Nephron (organoid): ENCODE measurements around the gene UBR2.
"Not testable (repeated sequence)": the region's sequence is repeated elsewhere in the genome, so short reads cannot be mapped to it uniquely, and the experiment has no call there.

Experiments used
- H3K27ac Mint-ChIP-seq, 3 experiments: 2 replicates each; pipeline ENCODE4 v1.8.0; 2020; ENCODE audit warnings: mixed read lengths in 3 of 3, mild to moderate bottlenecking in 2 of 3, moderate library complexity in 1 of 3
- H3K27me3 Mint-ChIP-seq: 2 replicates; pipeline ENCODE4 v1.8.0; 2021; ENCODE audit warnings: low read depth, mild to moderate bottlenecking, moderate library complexity, mixed read lengths
- H3K36me3 Mint-ChIP-seq: 2 replicates; pipeline ENCODE4 v1.8.0; 2020; ENCODE audit warnings: low read depth, mixed read lengths
- H3K4me1 Mint-ChIP-seq: 2 replicates; pipeline ENCODE4 v1.8.0; 2020; ENCODE audit warnings: mixed read lengths
- H3K4me3 Mint-ChIP-seq, 3 experiments: 2 replicates each; pipeline ENCODE4 v1.8.0; 2020; ENCODE audit warnings: mild to moderate bottlenecking in 3 of 3, mixed read lengths in 3 of 3, moderate library complexity in 2 of 3
- H3K9me3 Mint-ChIP-seq: 2 replicates; pipeline ENCODE4 v1.8.0; 2020; ENCODE audit warnings: mixed read lengths
- CTCF ChIP-seq, 3 experiments: fragments of 200-600 bp; sonication (generic); IDR thresholded peaks; one replicate each; pipeline ENCODE4 v1.5.0; 2021; ENCODE audit warnings: antibody characterized with exemption in 3 of 3; ENCODE audit not compliant: unreplicated experiment in 3 of 3

The UBR2 gene

GRCh38 chr6:42698217-42698616 is 134.4 kb downstream of the UBR2 start:
- H3K36me3 Mint-ChIP-seq, result peaks cover 25% of the 10 kb centered on the region
- no peak overlapping the region for H3K4me3 Mint-ChIP-seq

GRCh38 chr6:42702200-42702599 is 138.4 kb downstream of the UBR2 start:
- Mint-ChIP-seq H3K27ac (no peak overlapping the region), H3K27me3 (no peaks in the 10 kb centered on the region), H3K36me3 (peaks cover 6% of the 10 kb centered on the region), H3K9me3 (no peaks in the 10 kb centered on the region), H3K4me1 (peaks cover 6% of the 10 kb centered on the region), H3K4me3 (no peak overlapping the region)
- TF ChIP-seq CTCF (IDR thresholded peaks at IDR 0.05; ENCODE audit: unreplicated experiment in 3 of 3), result no peak

More at GRCh38 chr6:42698217-42698616, 134.4 kb downstream of the UBR2 start:
- TF ChIP-seq CTCF (IDR thresholded peaks at IDR 0.05; ENCODE audit: unreplicated experiment in 3 of 3), result no peak
- Mint-ChIP-seq H3K9me3 (no peaks in the 10 kb centered on the region), H3K27me3 (no peaks in the 10 kb centered on the region), H3K4me1 (no peaks in the 10 kb centered on the region), H3K27ac (no peak overlapping the region)

- not testable (repeated sequence) for H3K27me3 Mint-ChIP-seq, H3K27ac Mint-ChIP-seq
Observed at GRCh38 chr6:42702786-42703185, 139.0 kb downstream of the UBR2 start.

GRCh38 chr6:42704251-42704936 is 140.6 kb downstream of the UBR2 start:
- no peak for TF ChIP-seq CTCF (IDR thresholded peaks at IDR 0.05; ENCODE audit: unreplicated experiment in 3 of 3)
- Mint-ChIP-seq H3K27ac (peak overlapping the region; percentile 27 to 50 (median 33)), H3K36me3 (peaks cover 6% of the 10 kb centered on the region), H3K4me3 (peak overlapping the region; percentile 28 to 80 (median 57)), H3K9me3 (no peaks in the 10 kb centered on the region), H3K27me3 (no peaks in the 10 kb centered on the region), H3K4me1 (peaks cover 6% of the 10 kb centered on the region)

More at GRCh38 chr6:42702786-42703185, 139.0 kb downstream of the UBR2 start:
- not testable (repeated sequence) for H3K4me1 Mint-ChIP-seq, H3K36me3 Mint-ChIP-seq, H3K4me3 Mint-ChIP-seq, H3K9me3 Mint-ChIP-seq

GRCh38 chr6:42704937-42705374 is 141.1 kb downstream of the UBR2 start:
- Mint-ChIP-seq H3K27me3 (no peaks in the 10 kb centered on the region), H3K4me3 (no peak overlapping the region), H3K36me3 (peaks cover 6% of the 10 kb centered on the region), H3K4me1 (peaks cover 6% of the 10 kb centered on the region), H3K9me3 (no peaks in the 10 kb centered on the region), H3K27ac (no peak overlapping the region)
- no peak for TF ChIP-seq CTCF (IDR thresholded peaks at IDR 0.05; ENCODE audit: unreplicated experiment in 3 of 3)

- H3K27me3 Mint-ChIP-seq, result no peaks in the 10 kb centered on the region
- TF ChIP-seq CTCF (IDR thresholded peaks at IDR 0.05; ENCODE audit: unreplicated experiment in 3 of 3), result no peak
- H3K9me3 Mint-ChIP-seq, result peaks cover 13% of the 10 kb centered on the region
- no peaks in the 10 kb centered on the region for H3K36me3 Mint-ChIP-seq
- H3K27ac Mint-ChIP-seq, result no peak overlapping the region
- H3K4me1 Mint-ChIP-seq, result peaks cover 13% of the 10 kb centered on the region
- no peak overlapping the region for H3K4me3 Mint-ChIP-seq
Observed at GRCh38 chr6:42707595-42707994, 143.8 kb downstream of the UBR2 start.
